Measurements from ENCODE around the gene GABBR2.

DNA sequence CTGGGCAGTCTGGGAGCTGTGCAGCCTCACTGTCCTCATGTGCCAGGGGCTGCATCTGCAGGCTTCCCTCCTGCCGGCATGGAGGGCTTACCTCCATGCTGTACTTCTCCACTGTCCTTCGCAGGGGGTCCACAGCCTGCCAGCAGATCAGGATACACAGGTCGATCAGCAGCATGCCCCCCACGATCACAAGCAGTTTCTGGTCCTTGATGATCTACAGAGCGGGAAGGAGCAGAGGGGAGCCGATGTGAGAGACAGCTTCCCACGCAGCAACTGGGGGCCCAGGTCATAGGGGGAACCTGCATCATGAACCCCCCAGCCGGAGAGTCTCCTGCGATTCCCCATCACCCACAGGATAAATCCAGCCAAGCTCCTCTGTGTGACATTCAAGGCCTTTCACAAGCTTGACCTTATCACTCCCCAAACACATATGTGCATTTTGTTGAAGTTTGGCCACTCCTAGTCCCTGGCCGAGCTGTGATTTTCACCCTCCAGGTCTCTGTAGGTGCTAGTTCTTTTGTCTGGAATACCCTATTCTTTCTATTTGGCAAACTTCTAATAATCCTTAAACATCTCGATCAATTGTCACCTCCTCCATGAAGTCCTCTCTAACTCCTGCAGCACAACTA is 346.0 kb downstream of the GABBR2 start:
- TF ChIP-seq CTCF (IDR thresholded peaks at IDR 0.05) = no peak
- no peak for TF ChIP-seq POLR2A (IDR thresholded peaks at IDR 0.05)

Measured in adrenal gland (tissue), 5 donors.